CD14-positive monocyte (primary cell): Measurements from ENCODE around the gene ZBTB38. TPM values are rescaled to one million over a fixed set of nuclear protein-coding genes. Genes with fewer than 3 reads are reported as not detected.

Experiments
- DNase-seq, 3 donors: peaks; one replicate each; pipeline ENCODE4 v3.0.0-alpha.2; 2011 to 2022
- H2AFZ ChIP-seq: 2 replicates; pipeline ENCODE4 v1.6.0; 2012; ENCODE audit warnings: mild to moderate bottlenecking, low read depth, low read length, inconsistent platforms; ENCODE audit not compliant: insufficient read depth, poor library complexity, severe bottlenecking
- H3K27ac ChIP-seq, 2 donors: 1 replicate in 1 of 2; 2 replicates in 1 of 2; pipeline ENCODE4 v1.5.1; 2012 to 2013; ENCODE audit warnings: low read length in 2 of 2, control low read depth in 1 of 2, inconsistent platforms in 1 of 2, low read depth in 1 of 2, mild to moderate bottlenecking in 1 of 2
- H3K27me3 ChIP-seq, 2 donors: one replicate each; pipeline versions ENCODE4 v1.6.0 to v1.6.1; 2011 to 2013; ENCODE audit warnings: low read length in 2 of 2; ENCODE audit not compliant: control insufficient read depth in 2 of 2, insufficient read depth in 2 of 2
- H3K36me3 ChIP-seq, 2 donors: replicated peaks in 1 of 2; 1 replicate in 1 of 2; 2 replicates in 1 of 2; pipeline versions ENCODE4 v1.5.1 to v1.6.1; 2012 to 2013; ENCODE audit warnings: low read length in 2 of 2, control low read depth in 1 of 2, inconsistent platforms in 1 of 2, mild to moderate bottlenecking in 1 of 2; ENCODE audit not compliant: insufficient read depth in 2 of 2, control insufficient read depth in 1 of 2
- H3K4me1 ChIP-seq, 2 donors: 1 replicate in 1 of 2; 2 replicates in 1 of 2; pipeline versions ENCODE4 v1.5.1 to v1.6.1; 2012 to 2013; ENCODE audit warnings: low read length in 2 of 2, control low read depth in 1 of 2, inconsistent platforms in 1 of 2, mild to moderate bottlenecking in 1 of 2, moderate library complexity in 1 of 2; ENCODE audit not compliant: insufficient read depth in 2 of 2, control insufficient read depth in 1 of 2
- H3K4me2 ChIP-seq: replicated peaks from 2 replicates; pipeline ENCODE3; 2012; ENCODE audit warnings: low read length, moderate library complexity, mild to moderate bottlenecking; ENCODE audit not compliant: poor library complexity, severe bottlenecking; ENCODE audit errors: extremely low read depth
- H3K4me3 ChIP-seq, 3 experiments: fragments of 200-600 bp in 1 of 3; sonication (generic) in 1 of 3; replicated peaks in 1 of 3; 1 replicate in 2 of 3; 2 replicates in 1 of 3; pipeline ENCODE4 v1.5.1; 2011 to 2013; ENCODE audit warnings: low read length in 3 of 3, mild to moderate bottlenecking in 3 of 3, control low read depth in 2 of 3, low read depth in 2 of 3, inconsistent platforms in 1 of 3, moderate library complexity in 1 of 3
- H3K79me2 ChIP-seq: 2 replicates; pipeline ENCODE4 v1.6.0; 2012; ENCODE audit warnings: mild to moderate bottlenecking, control low read depth, inconsistent platforms, low read length, moderate library complexity; ENCODE audit not compliant: insufficient read depth
- H3K9ac ChIP-seq: 2 replicates; pipeline ENCODE4 v1.6.0; 2017; ENCODE audit warnings: low read length, mild to moderate bottlenecking; ENCODE audit not compliant: insufficient read depth, poor library complexity, severe bottlenecking
- H3K9me3 ChIP-seq, 2 donors: replicated peaks in 1 of 2; 1 replicate in 1 of 2; 2 replicates in 1 of 2; pipeline versions ENCODE4 v1.5.1 to v1.6.1; 2012 to 2013; ENCODE audit warnings: low read length in 2 of 2, control low read depth in 1 of 2; ENCODE audit not compliant: control insufficient read depth in 1 of 2, insufficient read depth in 1 of 2
- H4K20me1 ChIP-seq: 2 replicates; pipeline ENCODE4 v1.6.0; 2012; ENCODE audit warnings: mild to moderate bottlenecking, low read length, control low read depth, moderate library complexity; ENCODE audit not compliant: insufficient read depth
- H3K27ac Mint-ChIP-seq, 7 donors: one replicate each; pipeline ENCODE4 v1.8.0; 2020; ENCODE audit warnings: mild to moderate bottlenecking in 7 of 7, mixed read lengths in 7 of 7, moderate library complexity in 6 of 7, inconsistent platforms in 2 of 7
- H3K27me3 Mint-ChIP-seq, 3 donors: one replicate each; pipeline ENCODE4 v1.8.0; 2021 to 2022; ENCODE audit warnings: low read depth in 3 of 3, mild to moderate bottlenecking in 3 of 3, mixed read lengths in 3 of 3, moderate library complexity in 3 of 3, inconsistent platforms in 1 of 3
- H3K36me3 Mint-ChIP-seq, 2 donors: one replicate each; pipeline ENCODE4 v1.8.0; 2020; ENCODE audit warnings: mixed read lengths in 2 of 2, inconsistent platforms in 1 of 2, mild to moderate bottlenecking in 1 of 2
- H3K4me1 Mint-ChIP-seq: one replicate; pipeline ENCODE4 v1.8.0; 2020; ENCODE audit warnings: mild to moderate bottlenecking, mixed read lengths
- H3K4me3 Mint-ChIP-seq, 2 donors: one replicate each; pipeline ENCODE4 v1.8.0; 2020; ENCODE audit warnings: mild to moderate bottlenecking in 2 of 2, mixed read lengths in 2 of 2, moderate library complexity in 1 of 2
- H3K9me3 Mint-ChIP-seq, 7 donors: one replicate each; pipeline ENCODE4 v1.8.0; 2020 to 2022; ENCODE audit warnings: mixed read lengths in 7 of 7, mild to moderate bottlenecking in 6 of 7, moderate library complexity in 6 of 7, inconsistent platforms in 2 of 7
- CTCF ChIP-seq: fragments of 200-600 bp; IDR thresholded peaks from one replicate; pipeline ENCODE4 v1.8.0; 2022; ENCODE audit warnings: antibody characterized with exemption, mild to moderate bottlenecking
- WGBS: methylation state at CpG from one replicate; pipeline ENCODE4 v1.1.5; 2013; ENCODE audit warnings: missing lambda C conversion rate; ENCODE audit not compliant: insufficient coverage; 5-methylcytosine and 5-hydroxymethylcytosine counted together
- intact Hi-C, 2 donors: fragments of 100-400 bp; cut with micrococcal nuclease; formaldehyde crosslinking; loops; one replicate each; pipeline versions ENCODE4 v1.15.0 to v1.15.1; 2023
- polyA plus RNA-seq, 3 donors: library from polyadenylated mRNA; depleted of rRNA in 1 of 3; unstranded in 2 of 3; stranded (reverse) in 1 of 3; fragments of 300-500 nt in 2 of 3; fragments of >200 nt in 1 of 3; fragmentation: Illumina TruSeq in 2 of 3; gene quantifications; 1 replicate in 2 of 3; 2 replicates in 1 of 3; pipeline ENCODE4 v1.2.3, GENCODE V29; 2012 to 2021

Gene ZBTB38
- polyA plus RNA-seq, 3 donors, result 3.9 to 28.5 (median 19.0) TPM

GRCh38 chr3:141412087-141412935 is 44.0 kb downstream of the ZBTB38 start:
- WGBS, result 36% methylated on average over 6 of the region's 10 CpGs
- H3K79me2 ChIP-seq, result no peaks in the 10 kb centered on the region

DNA sequence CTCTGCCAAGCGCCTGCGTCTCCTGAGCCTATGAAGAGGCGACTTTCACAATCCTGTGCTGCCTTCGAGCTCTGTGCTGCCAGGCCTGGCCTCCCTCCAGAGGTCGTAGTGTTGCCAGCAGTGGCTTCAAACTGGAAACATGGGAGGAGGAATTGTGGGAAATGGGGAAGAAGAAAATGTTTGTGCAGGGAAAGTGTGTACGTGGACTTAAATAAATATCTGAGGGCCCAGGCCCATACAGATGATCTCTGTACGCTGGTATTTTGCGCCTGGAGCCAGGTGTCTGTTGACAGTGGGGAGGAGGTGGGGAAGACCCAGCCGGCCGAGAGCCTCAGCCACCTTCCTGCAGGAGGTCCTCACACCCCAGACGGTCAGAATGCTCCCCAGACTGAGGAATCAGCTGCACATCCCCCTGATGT is 44.6 kb downstream of the ZBTB38 start:
- Histone ChIP-seq H3K27ac (peak overlapping the region; percentile 0 to 78), H3K9ac (peak overlapping the region; percentile 50), H3K36me3 (peaks cover 19 to 27% of the 10 kb centered on the region in 2 donors), H3K9me3 (no peaks in the 10 kb centered on the region), H4K20me1 (no peaks in the 10 kb centered on the region), H3K4me1 (peaks cover 12 to 19% of the 10 kb centered on the region in 2 donors), H3K4me2 (peak overlapping the region; percentile 65), H3K79me2 (no peaks in the 10 kb centered on the region), H3K4me3 (peak overlapping the region in 1 of 3 experiments; percentile 71), H2AFZ (peak overlapping the region; percentile 78), H3K27me3 (no peaks in the 10 kb centered on the region)
- no peak for DNase-seq
- peaks cover 26% of the 10 kb centered on the region for H3K4me1 Mint-ChIP-seq
- no peak for TF ChIP-seq CTCF
- H3K36me3 Mint-ChIP-seq, result peaks cover 59 to 61% of the 10 kb centered on the region in 2 donors
- no peaks in the 10 kb centered on the region for H3K27me3 Mint-ChIP-seq
- H3K27ac Mint-ChIP-seq, result peak overlapping the region in 6 of 7 donors; percentile 10 to 95 (median 70)
- H3K4me3 Mint-ChIP-seq, result no peak overlapping the region
- no peaks in the 10 kb centered on the region for H3K9me3 Mint-ChIP-seq
- intact Hi-C loops, result no loop called here
- 77% methylated on average over 5 of the region's 11 CpGs for WGBS

More at GRCh38 chr3:141412087-141412935, 44.0 kb downstream of the ZBTB38 start:
- Histone ChIP-seq H3K9ac (peak overlapping the region; percentile 50), H4K20me1 (no peaks in the 10 kb centered on the region), H3K4me2 (peak overlapping the region; percentile 65), H3K4me3 (peak overlapping the region; percentile 0 to 71 (median 67)), H3K27me3 (no peaks in the 10 kb centered on the region), H3K4me1 (peaks cover 12 to 19% of the 10 kb centered on the region in 2 donors), H3K27ac (peak overlapping the region; percentile 0 to 78), H3K36me3 (peaks cover 19 to 32% of the 10 kb centered on the region in 2 donors), H2AFZ (peak overlapping the region; percentile 78), H3K9me3 (no peaks in the 10 kb centered on the region)
- no peaks in the 10 kb centered on the region for H3K9me3 Mint-ChIP-seq
- peak; percentile 25 to 49 (median 29) for DNase-seq
- peaks cover 59 to 62% of the 10 kb centered on the region in 2 donors for H3K36me3 Mint-ChIP-seq
- H3K27ac Mint-ChIP-seq, result peak overlapping the region; percentile 72 to 96 (median 84)
- H3K27me3 Mint-ChIP-seq, result no peaks in the 10 kb centered on the region
- intact Hi-C loops, result no loop called here
- no peak for TF ChIP-seq CTCF
- peak overlapping the region; percentile 77 to 89 for H3K4me3 Mint-ChIP-seq
- peaks cover 26% of the 10 kb centered on the region for H3K4me1 Mint-ChIP-seq
